GDM1 (cell line): Measurements from ENCODE around the gene PDE4D.

ENCODE experiments used
- DNase-seq: peaks from one replicate; lab custom pipeline; 2025; lab: John Stamatoyannopoulos, UW

The PDE4D gene

GRCh38 chr5:59366784-59367183 is 526.7 kb downstream of the PDE4D start:
- DNase-seq = no peak

- DNase-seq = no peak
These were observed 531.1 kb downstream of the PDE4D start for GRCh38 chr5:59362438-59362837.

- no peak for DNase-seq
These were observed 532.1 kb downstream of the PDE4D start for GRCh38 chr5:59361454-59361853.

- peak; percentile 16 for DNase-seq
These were observed 533.4 kb downstream of the PDE4D start for GRCh38 chr5:59360130-59360555.

GRCh38 chr5:59358005-59358861 is 535.3 kb downstream of the PDE4D start:
- DNase-seq = no peak

- DNase-seq = no peak
These were observed 536.0 kb downstream of the PDE4D start for GRCh38 chr5:59357381-59357977.

- no peak for DNase-seq
These were observed 536.6 kb downstream of the PDE4D start for GRCh38 chr5:59356813-59357380.

- no peak for DNase-seq
These were observed 538.7 kb downstream of the PDE4D start for GRCh38 chr5:59354811-59355210.

GRCh38 chr5:59354274-59354673 is 539.3 kb downstream of the PDE4D start:
- DNase-seq = no peak

- no peak for DNase-seq
These were observed 542.3 kb downstream of the PDE4D start for GRCh38 chr5:59351076-59351794.

GRCh38 chr5:59348189-59348588 is 545.3 kb downstream of the PDE4D start:
- DNase-seq = no peak

- no peak for DNase-seq
These were observed 546.5 kb downstream of the PDE4D start for GRCh38 chr5:59346982-59347381.

- no peak for DNase-seq
These were observed 547.0 kb downstream of the PDE4D start for GRCh38 chr5:59346514-59346913.

- DNase-seq = no peak
These were observed 551.3 kb downstream of the PDE4D start for GRCh38 chr5:59342181-59342580.

GRCh38 chr5:59341760-59342159 is 551.8 kb downstream of the PDE4D start:
- no peak for DNase-seq

GRCh38 chr5:59341155-59341554 is 552.4 kb downstream of the PDE4D start:
- no peak for DNase-seq

GRCh38 chr5:59340637-59341036 is 552.9 kb downstream of the PDE4D start:
- no peak for DNase-seq

- no peak for DNase-seq
These were observed 556.3 kb downstream of the PDE4D start for GRCh38 chr5:59337240-59337639.

GRCh38 chr5:59335544-59335943 is 558.0 kb downstream of the PDE4D start:
- DNase-seq = no peak

GRCh38 chr5:59333416-59333815 is 560.1 kb downstream of the PDE4D start:
- DNase-seq = no peak

- no peak for DNase-seq
These were observed 561.1 kb downstream of the PDE4D start for GRCh38 chr5:59332236-59332973.

GRCh38 chr5:59330680-59331079 is 562.8 kb downstream of the PDE4D start:
- DNase-seq = no peak
